CD8-positive, alpha-beta memory T cell (primary cell): ENCODE results near the gene IZUMO4. TPM values are rescaled to one million over a fixed set of nuclear protein-coding genes. Genes with fewer than 3 reads are reported as not detected.

Experiments used
- CTCF ChIA-PET: fragments of 350-600 bp; sonication (Branson Sonifier 250); formaldehyde crosslinking; loops from one replicate; lab custom pipeline; 2021; ENCODE audit warnings: antibody characterized with exemption; lab: Charles Lee
- POLR2A ChIA-PET: fragments of 350-600 bp; sonication (Branson Sonifier 250); formaldehyde crosslinking; loops from one replicate; lab custom pipeline; 2021; ENCODE audit warnings: antibody characterized with exemption; lab: Charles Lee
- DNase-seq, 5 donors: peaks; one replicate each; pipeline versions ENCODE4 v3.0.0 to v3.0.0-alpha.2; 2020 to 2022; ENCODE audit warnings: mixed read lengths in 1 of 5
- H3K27ac ChIP-seq: one replicate; pipeline ENCODE4 v1.7.0; 2013; ENCODE audit warnings: low read depth, mild to moderate bottlenecking, low read length, moderate library complexity
- H3K27me3 ChIP-seq: 2 replicates; pipeline ENCODE4 v1.7.0; 2013; ENCODE audit warnings: low read length, mild to moderate bottlenecking; ENCODE audit not compliant: insufficient read depth, poor library complexity, severe bottlenecking
- H3K36me3 ChIP-seq: 2 replicates; pipeline ENCODE4 v1.7.0; 2013; ENCODE audit warnings: mild to moderate bottlenecking, low read length, moderate library complexity; ENCODE audit not compliant: insufficient read depth
- H3K4me1 ChIP-seq: 2 replicates; pipeline ENCODE4 v1.7.0; 2013; ENCODE audit warnings: mild to moderate bottlenecking, low read length, moderate library complexity; ENCODE audit not compliant: insufficient read depth
- H3K4me3 ChIP-seq: 2 replicates; pipeline ENCODE4 v1.7.0; 2013; ENCODE audit warnings: mild to moderate bottlenecking, low read length
- H3K9me3 ChIP-seq: 2 replicates; pipeline ENCODE4 v1.7.0; 2013; ENCODE audit warnings: mild to moderate bottlenecking, low read length
- H3K27ac Mint-ChIP-seq, 8 donors: one replicate each; pipeline ENCODE4 v1.8.0; 2020 to 2021; ENCODE audit warnings: mixed read lengths in 8 of 8, mild to moderate bottlenecking in 6 of 8, inconsistent platforms in 3 of 8, moderate library complexity in 3 of 8
- H3K27me3 Mint-ChIP-seq, 2 donors: one replicate each; pipeline ENCODE4 v1.8.0; 2020 to 2021; ENCODE audit warnings: mixed read lengths in 2 of 2, mild to moderate bottlenecking in 1 of 2, moderate library complexity in 1 of 2
- H3K36me3 Mint-ChIP-seq, 3 donors: one replicate each; pipeline ENCODE4 v1.8.0; 2020 to 2021; ENCODE audit warnings: mixed read lengths in 3 of 3, inconsistent platforms in 1 of 3, mild to moderate bottlenecking in 1 of 3
- H3K4me1 Mint-ChIP-seq, 3 donors: one replicate each; pipeline ENCODE4 v1.8.0; 2020 to 2021; ENCODE audit warnings: mixed read lengths in 3 of 3, inconsistent platforms in 1 of 3, mild to moderate bottlenecking in 1 of 3
- H3K4me3 Mint-ChIP-seq, 7 donors: one replicate each; pipeline ENCODE4 v1.8.0; 2020 to 2021; ENCODE audit warnings: mixed read lengths in 7 of 7, mild to moderate bottlenecking in 6 of 7, moderate library complexity in 4 of 7, inconsistent platforms in 2 of 7
- H3K9me3 Mint-ChIP-seq, 5 donors: one replicate each; pipeline ENCODE4 v1.8.0; 2020 to 2022; ENCODE audit warnings: mixed read lengths in 5 of 5, mild to moderate bottlenecking in 3 of 5, moderate library complexity in 2 of 5, inconsistent platforms in 1 of 5
- polyA plus RNA-seq: library from polyadenylated mRNA; unstranded; fragments of 300-500 nt; fragmentation: Illumina TruSeq; gene quantifications from one replicate; pipeline ENCODE4 v1.2.3, GENCODE V29; 2021
- total RNA-seq, 2 experiments: library from RNA; stranded (reverse); gene quantifications; one replicate each; pipeline ENCODE4 v1.2.3, GENCODE V29; 2021

The IZUMO4 gene
- total and polyA plus RNA-seq, 3 experiments from 2014 or later, result 0.58 to 9.7 (median 8.9) TPM

GRCh38 chr19:2115324-2115723 is 18.6 kb downstream of the IZUMO4 start:
- ChIA-PET POLR2A (no interaction called here), CTCF (no interaction called here)
- no peaks in the 10 kb centered on the region for H3K27me3 ChIP-seq
- no peaks in the 10 kb centered on the region for H3K9me3 ChIP-seq
- H3K36me3 Mint-ChIP-seq, result peaks cover 0 to 87% (median 10%) of the 10 kb centered on the region in 3 donors
- no peak overlapping the region for H3K27ac Mint-ChIP-seq
- peaks cover 12 to 17% (median 15%) of the 10 kb centered on the region in 3 donors for H3K4me1 Mint-ChIP-seq
- DNase-seq, result no peak
- H3K4me1 ChIP-seq, result no peaks in the 10 kb centered on the region
- H3K9me3 Mint-ChIP-seq, result no peaks in the 10 kb centered on the region
- H3K27ac ChIP-seq, result no peak overlapping the region
- H3K4me3 Mint-ChIP-seq, result no peak overlapping the region
- no peak overlapping the region for H3K4me3 ChIP-seq
- peaks cover 46% of the 10 kb centered on the region for H3K36me3 ChIP-seq
- peaks cover 0 to 2% of the 10 kb centered on the region in 2 donors for H3K27me3 Mint-ChIP-seq

GRCh38 chr19:2115911-2116426 is 19.3 kb downstream of the IZUMO4 start:
- H3K9me3 ChIP-seq, result no peaks in the 10 kb centered on the region
- no peak overlapping the region for H3K27ac ChIP-seq
- H3K36me3 ChIP-seq, result peaks cover 52% of the 10 kb centered on the region
- Mint-ChIP-seq H3K4me3 (no peak overlapping the region), H3K27me3 (peaks cover 0 to 2% of the 10 kb centered on the region in 2 donors), H3K9me3 (no peaks in the 10 kb centered on the region), H3K4me1 (peaks cover 12 to 17% (median 15%) of the 10 kb centered on the region in 3 donors), H3K36me3 (peaks cover 0 to 88% (median 10%) of the 10 kb centered on the region in 3 donors), H3K27ac (no peak overlapping the region)
- DNase-seq, result no peak
- H3K4me3 ChIP-seq, result no peak overlapping the region
- no peaks in the 10 kb centered on the region for H3K27me3 ChIP-seq
- ChIA-PET POLR2A (interaction anchor here (0.5 kb wide), 1 partner anchor 193 kb away, joined by 4 read pairs; no protein-coding TSS in a partner anchor), CTCF (no interaction called here)
- H3K4me1 ChIP-seq, result no peaks in the 10 kb centered on the region

GRCh38 chr19:2116507-2116906 is 19.8 kb downstream of the IZUMO4 start:
- no peaks in the 10 kb centered on the region for H3K9me3 Mint-ChIP-seq
- DNase-seq, result no peak
- peaks cover 54% of the 10 kb centered on the region for H3K36me3 ChIP-seq
- no peak overlapping the region for H3K27ac Mint-ChIP-seq
- peaks cover 0 to 90% (median 12%) of the 10 kb centered on the region in 3 donors for H3K36me3 Mint-ChIP-seq
- ChIA-PET CTCF (no interaction called here), POLR2A (interaction anchor here (0.5 kb wide), 1 partner anchor 193 kb away, joined by 4 read pairs; no protein-coding TSS in a partner anchor)
- no peak overlapping the region for H3K4me3 Mint-ChIP-seq
- H3K4me1 Mint-ChIP-seq, result peaks cover 12 to 17% (median 15%) of the 10 kb centered on the region in 3 donors
- H3K27me3 ChIP-seq, result no peaks in the 10 kb centered on the region
- no peak overlapping the region for H3K27ac ChIP-seq
- no peaks in the 10 kb centered on the region for H3K9me3 ChIP-seq
- no peaks in the 10 kb centered on the region for H3K4me1 ChIP-seq
- no peak overlapping the region for H3K4me3 ChIP-seq
- H3K27me3 Mint-ChIP-seq, result peaks cover 0 to 2% of the 10 kb centered on the region in 2 donors

GRCh38 chr19:2117215-2117960 is 20.7 kb downstream of the IZUMO4 start:
- no peaks in the 10 kb centered on the region for H3K27me3 ChIP-seq
- no peaks in the 10 kb centered on the region for H3K9me3 ChIP-seq
- no peak overlapping the region for H3K4me3 Mint-ChIP-seq
- H3K27ac ChIP-seq, result no peak overlapping the region
- H3K9me3 Mint-ChIP-seq, result no peaks in the 10 kb centered on the region
- ChIA-PET CTCF (no interaction called here), POLR2A (no interaction called here)
- peaks cover 10 to 12% (median 11%) of the 10 kb centered on the region in 3 donors for H3K4me1 Mint-ChIP-seq
- no peaks in the 10 kb centered on the region for H3K4me1 ChIP-seq
- peak overlapping the region in 1 of 8 donors; percentile 66 for H3K27ac Mint-ChIP-seq
- no peak for DNase-seq
- H3K4me3 ChIP-seq, result no peak overlapping the region
- H3K36me3 Mint-ChIP-seq, result peaks cover 0 to 88% (median 10%) of the 10 kb centered on the region in 3 donors
- peaks cover 49% of the 10 kb centered on the region for H3K36me3 ChIP-seq
- H3K27me3 Mint-ChIP-seq, result peaks cover 0 to 2% of the 10 kb centered on the region in 2 donors

DNA sequence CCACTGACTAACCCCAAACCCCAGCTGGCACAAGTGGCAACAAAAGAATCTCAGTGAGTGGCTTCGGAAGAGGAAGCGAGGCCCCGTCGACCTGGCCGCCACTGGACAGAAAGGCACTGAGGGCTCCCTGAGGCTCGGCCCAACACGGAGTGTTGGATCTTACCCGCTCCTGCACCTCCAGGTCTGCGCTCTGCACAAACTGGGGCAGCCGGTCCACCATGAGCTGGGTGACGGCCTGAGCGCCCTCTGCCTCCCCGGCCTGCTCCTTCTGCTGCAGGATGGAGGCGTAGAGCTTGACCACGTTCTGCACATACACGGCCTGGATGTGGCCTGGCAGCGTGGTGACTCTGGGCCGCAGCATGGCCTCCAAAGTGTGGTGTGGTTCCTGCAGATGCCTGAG is 21.7 kb downstream of the IZUMO4 start:
- POLR2A ChIA-PET, result no interaction called here

GRCh38 chr19:2119921-2120785 is 23.4 kb downstream of the IZUMO4 start:
- DNase-seq, result no peak
- Histone ChIP-seq H3K4me3 (no peak overlapping the region), H3K27ac (no peak overlapping the region), H3K4me1 (no peaks in the 10 kb centered on the region), H3K36me3 (peaks cover 45% of the 10 kb centered on the region), H3K27me3 (no peaks in the 10 kb centered on the region), H3K9me3 (no peaks in the 10 kb centered on the region)
- no peak overlapping the region for H3K4me3 Mint-ChIP-seq
- H3K27me3 Mint-ChIP-seq, result no peaks in the 10 kb centered on the region
- peaks cover 0 to 85% (median 4%) of the 10 kb centered on the region in 3 donors for H3K36me3 Mint-ChIP-seq
- H3K27ac Mint-ChIP-seq, result no peak overlapping the region
- CTCF ChIA-PET, result interaction anchor here (0.6 to 0.7 kb wide), 2 partner anchors 108 to 243 kb away, joined by 3 read pairs; no protein-coding TSS in a partner anchor
- POLR2A ChIA-PET, result interaction anchor here (0.7 kb wide), 1 partner anchor 62 kb away, joined by 8 read pairs; no protein-coding TSS in a partner anchor
- H3K4me1 Mint-ChIP-seq, result no peaks in the 10 kb centered on the region
- no peaks in the 10 kb centered on the region for H3K9me3 Mint-ChIP-seq

More for the DNA sequence above, 21.7 kb downstream of the IZUMO4 start:
- Mint-ChIP-seq H3K4me1 (peaks cover 5% of the 10 kb centered on the region in 3 donors), H3K36me3 (peaks cover 0 to 91% (median 8%) of the 10 kb centered on the region in 3 donors), H3K9me3 (no peaks in the 10 kb centered on the region), H3K27ac (peak overlapping the region in 1 of 8 donors; percentile 87), H3K4me3 (no peak overlapping the region), H3K27me3 (peaks cover 0 to 2% of the 10 kb centered on the region in 2 donors)
- Histone ChIP-seq H3K27ac (no peak overlapping the region), H3K9me3 (no peaks in the 10 kb centered on the region), H3K4me1 (no peaks in the 10 kb centered on the region), H3K36me3 (peaks cover 58% of the 10 kb centered on the region), H3K27me3 (no peaks in the 10 kb centered on the region), H3K4me3 (no peak overlapping the region)
- no peak for DNase-seq
- CTCF ChIA-PET, result interaction anchor here (0.7 kb wide), 1 partner anchor 38 kb away, joined by 4 read pairs; no protein-coding TSS in a partner anchor

- H3K4me3 ChIP-seq, result no peak overlapping the region
- CTCF ChIA-PET, result no interaction called here
- Mint-ChIP-seq H3K9me3 (no peaks in the 10 kb centered on the region), H3K36me3 (peaks cover 0 to 82% (median 4%) of the 10 kb centered on the region in 3 donors), H3K27ac (no peak overlapping the region), H3K27me3 (no peaks in the 10 kb centered on the region), H3K4me1 (no peaks in the 10 kb centered on the region), H3K4me3 (no peak overlapping the region)
- no peak overlapping the region for H3K27ac ChIP-seq
- H3K27me3 ChIP-seq, result no peaks in the 10 kb centered on the region
- H3K4me1 ChIP-seq, result no peaks in the 10 kb centered on the region
- H3K9me3 ChIP-seq, result no peaks in the 10 kb centered on the region
- peaks cover 43% of the 10 kb centered on the region for H3K36me3 ChIP-seq
- DNase-seq, result no peak
- POLR2A ChIA-PET, result no interaction called here
Measured at GRCh38 chr19:2120821-2121220, 24.1 kb downstream of the IZUMO4 start.
